PFSK-1 (cell line): Measurements from ENCODE around the gene VPS13A.

ENCODE experiments used
- FOXP2 ChIP-seq: optimal IDR thresholded peaks from 2 replicates; pipeline ENCODE3; 2011; ENCODE audit warnings: borderline replicate concordance, control low read depth, inconsistent platforms; ENCODE audit not compliant: insufficient read depth; ENCODE audit errors: extremely low read length, extremely low read depth
- POLR2AphosphoS5 ChIP-seq: IDR thresholded peaks from 2 replicates; pipeline ENCODE4 v1.6.1; 2012; ENCODE audit warnings: low read depth, mild to moderate bottlenecking, control low read depth, low read length, moderate library complexity
- REST ChIP-seq, 2 experiments: IDR thresholded peaks; 2 replicates each; pipeline versions ENCODE4 v1.6.1 to v1.8.0; 2011 to 2012; ENCODE audit warnings: low read depth in 2 of 2, low read length in 2 of 2, control low read depth in 1 of 2, inconsistent platforms in 1 of 2, mild to moderate bottlenecking in 1 of 2, moderate library complexity in 1 of 2; ENCODE audit not compliant: insufficient read depth in 1 of 2
- SIN3A ChIP-seq: IDR thresholded peaks from 2 replicates; pipeline ENCODE4 v1.6.1; 2012; ENCODE audit warnings: mild to moderate bottlenecking, low read length, moderate library complexity, borderline replicate concordance; ENCODE audit not compliant: insufficient read depth
- TAF1 ChIP-seq: IDR thresholded peaks from 2 replicates; pipeline ENCODE4 v1.6.1; 2012; ENCODE audit warnings: low read length, control low read depth, borderline replicate concordance; ENCODE audit not compliant: insufficient read depth

The VPS13A gene

GRCh38 chr9:77427256-77427927, 250.1 kb downstream of the VPS13A start:
- TF ChIP-seq TAF1 (no peak), FOXP2 (no peak), POLR2AphosphoS5 (no peak), REST (IDR thresholded peaks at IDR 0.05; ENCODE audit: insufficient read depth in 1 of 2, low read depth in 2 of 2, low read length in 2 of 2) (no peak), SIN3A (no peak)

GRCh38 chr9:77429928-77430327, 252.6 kb downstream of the VPS13A start:
- TF ChIP-seq FOXP2 (no peak), SIN3A (no peak), POLR2AphosphoS5 (no peak), TAF1 (no peak), REST (IDR thresholded peaks at IDR 0.05; ENCODE audit: insufficient read depth in 1 of 2, low read depth in 2 of 2, low read length in 2 of 2) (no peak)

GRCh38 chr9:77432053-77432452, 254.7 kb downstream of the VPS13A start:
- TF ChIP-seq REST (IDR thresholded peaks at IDR 0.05; ENCODE audit: insufficient read depth in 1 of 2, low read depth in 2 of 2, low read length in 2 of 2) (no peak), SIN3A (no peak), TAF1 (no peak), FOXP2 (no peak), POLR2AphosphoS5 (no peak)

GRCh38 chr9:77433675-77434445, 256.5 kb downstream of the VPS13A start:
- TF ChIP-seq FOXP2 (no peak), REST (IDR thresholded peaks at IDR 0.05; ENCODE audit: insufficient read depth in 1 of 2, low read depth in 2 of 2, low read length in 2 of 2) (no peak), SIN3A (no peak), TAF1 (no peak), POLR2AphosphoS5 (no peak)
